HG03432 (cell line): ENCODE results near the gene PCDHGC4.

Source experiments
- ATAC-seq: cut with Tn5 transposase; IDR thresholded peaks from one replicate; pipeline ENCODE4 v1.9.1; 2021; ENCODE audit warnings: mild to moderate bottlenecking, moderate library complexity; ENCODE audit not compliant: unreplicated experiment

PCDHGC4 gene

GRCh38 chr5:141484641-141485311 is at the start of gene PCDHGC4:
Gene PCDHGC4, plus strand, starts transcription at chr5:141485030. Its CDS starts 144 bp downstream, at chr5:141485174.
- ATAC-seq, result peak; percentile 62

- no peak for ATAC-seq
These were observed 47.6 kb upstream of the PCDHGC4 start for GRCh38 chr5:141437221-141437620.

DNA sequence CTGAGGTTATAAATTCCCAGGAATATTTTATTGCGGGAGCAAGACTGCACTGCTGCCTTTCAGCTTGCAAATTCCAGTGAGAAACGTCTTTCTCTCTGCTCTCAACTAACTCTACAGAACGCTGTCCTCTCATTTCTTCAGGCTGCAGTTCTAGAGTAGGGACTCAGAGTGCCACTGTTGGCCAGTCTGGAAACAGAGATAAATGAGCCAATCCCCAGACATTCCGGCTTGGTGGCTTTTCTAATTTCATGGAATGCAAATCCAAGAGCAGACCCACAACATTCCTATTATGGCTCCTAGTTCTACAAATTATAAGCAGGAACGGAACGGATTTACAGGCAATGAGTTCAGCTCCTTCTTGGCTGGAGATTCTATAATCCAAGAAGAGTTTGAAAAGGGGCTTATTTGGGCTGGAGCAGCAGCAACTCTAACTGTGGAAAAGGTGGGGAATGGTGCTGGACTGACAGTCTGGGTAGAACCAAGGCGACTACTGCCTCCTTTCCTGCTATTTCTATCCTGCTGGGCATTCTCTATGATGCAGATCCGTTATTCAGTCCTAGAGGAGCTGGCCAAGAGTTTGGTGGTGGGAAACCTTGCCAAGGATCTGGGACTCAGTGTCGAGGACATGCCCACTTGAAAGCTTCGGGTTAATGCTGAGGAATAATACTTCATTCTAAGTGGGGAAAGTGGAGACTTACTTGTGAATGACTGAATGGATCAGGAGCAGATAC is 45.3 kb upstream of the PCDHGC4 start:
- ATAC-seq, result no peak

- no peak for ATAC-seq
These were observed 44.5 kb upstream of the PCDHGC4 start for GRCh38 chr5:141440341-141440740.

GRCh38 chr5:141441571-141442170 is 43.2 kb upstream of the PCDHGC4 start:
- no peak for ATAC-seq

DNA sequence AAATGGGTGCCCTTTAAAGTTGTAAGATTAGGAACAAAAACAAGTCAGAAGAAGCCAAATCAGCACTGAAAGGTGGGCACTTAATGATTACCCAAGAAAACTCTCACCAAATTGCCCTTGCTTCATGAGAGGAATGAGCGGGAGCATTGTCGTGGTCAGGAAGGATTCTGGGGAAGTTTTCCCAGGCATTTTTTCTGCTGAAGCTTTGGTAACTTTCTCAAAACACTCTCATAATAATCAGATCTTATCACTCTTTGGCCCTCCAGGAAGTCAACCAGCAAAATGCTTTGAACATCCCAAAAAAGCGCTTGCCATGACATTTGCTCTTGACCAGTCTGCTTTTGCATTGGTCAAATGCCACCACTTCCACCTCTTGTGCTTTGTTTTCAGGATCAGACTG is 19.5 kb upstream of the PCDHGC4 start:
- no peak for ATAC-seq

DNA sequence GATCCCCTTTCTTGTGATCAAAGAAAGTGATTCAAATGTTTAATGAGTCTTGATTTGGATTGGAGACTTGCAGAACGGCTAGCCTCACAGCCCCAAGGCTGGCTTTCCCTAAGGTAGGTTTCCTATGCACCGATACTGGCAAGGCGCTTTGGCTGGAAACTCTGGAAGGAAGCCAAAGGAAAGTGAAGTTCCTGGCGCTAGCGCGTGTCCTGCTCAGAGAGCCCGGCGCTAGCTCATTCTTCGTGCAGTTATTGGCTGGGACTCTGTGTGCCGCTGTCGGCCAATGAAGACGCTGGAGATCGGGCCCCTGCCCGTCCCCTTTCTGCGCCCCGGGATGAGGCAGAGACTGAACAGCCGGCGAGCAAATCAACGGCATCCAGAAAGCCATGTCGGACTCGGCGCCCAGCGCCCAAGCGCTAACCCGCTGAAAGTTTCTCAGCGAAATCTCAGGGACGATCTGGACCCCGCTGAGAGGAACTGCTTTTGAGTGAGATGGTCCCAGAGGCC is 9.2 kb upstream of the PCDHGC4 start, which contains the start of gene PCDHGC3:
TSS of gene PCDHGC3 (plus strand) at position 342 of the 507 bp plus-strand sequence. CDS start at position 493, 151 bp downstream.
- ATAC-seq, result peak; percentile 98

GRCh38 chr5:141476132-141476911 is 8.5 kb upstream of the PCDHGC4 start:
- peak; percentile 30 for ATAC-seq

DNA sequence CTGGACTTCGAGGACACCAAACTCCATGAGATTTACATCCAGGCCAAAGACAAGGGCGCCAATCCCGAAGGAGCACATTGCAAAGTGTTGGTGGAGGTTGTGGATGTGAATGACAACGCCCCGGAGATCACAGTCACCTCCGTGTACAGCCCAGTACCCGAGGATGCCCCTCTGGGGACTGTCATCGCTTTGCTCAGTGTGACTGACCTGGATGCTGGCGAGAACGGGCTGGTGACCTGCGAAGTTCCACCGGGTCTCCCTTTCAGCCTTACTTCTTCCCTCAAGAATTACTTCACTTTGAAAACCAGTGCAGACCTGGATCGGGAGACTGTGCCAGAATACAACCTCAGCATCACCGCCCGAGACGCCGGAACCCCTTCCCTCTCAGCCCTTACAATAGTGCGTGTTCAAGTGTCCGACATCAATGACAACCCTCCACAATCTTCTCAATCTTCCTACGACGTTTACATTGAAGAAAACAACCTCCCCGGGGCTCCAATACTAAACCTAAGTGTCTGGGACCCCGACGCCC is 7.7 kb upstream of the PCDHGC4 start:
- no peak for ATAC-seq

DNA sequence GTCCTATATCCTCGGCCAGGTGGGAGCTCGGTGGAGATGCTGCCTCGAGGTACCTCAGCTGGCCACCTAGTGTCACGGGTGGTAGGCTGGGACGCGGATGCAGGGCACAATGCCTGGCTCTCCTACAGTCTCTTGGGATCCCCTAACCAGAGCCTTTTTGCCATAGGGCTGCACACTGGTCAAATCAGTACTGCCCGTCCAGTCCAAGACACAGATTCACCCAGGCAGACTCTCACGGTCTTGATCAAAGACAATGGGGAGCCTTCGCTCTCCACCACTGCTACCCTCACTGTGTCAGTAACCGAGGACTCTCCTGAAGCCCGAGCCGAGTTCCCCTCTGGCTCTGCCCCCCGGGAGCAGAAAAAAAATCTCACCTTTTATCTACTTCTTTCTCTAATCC is 7.0 kb upstream of the PCDHGC4 start:
- no peak for ATAC-seq

- ATAC-seq, result no peak
These were observed 6.4 kb upstream of the PCDHGC4 start for GRCh38 chr5:141478321-141478945.

DNA sequence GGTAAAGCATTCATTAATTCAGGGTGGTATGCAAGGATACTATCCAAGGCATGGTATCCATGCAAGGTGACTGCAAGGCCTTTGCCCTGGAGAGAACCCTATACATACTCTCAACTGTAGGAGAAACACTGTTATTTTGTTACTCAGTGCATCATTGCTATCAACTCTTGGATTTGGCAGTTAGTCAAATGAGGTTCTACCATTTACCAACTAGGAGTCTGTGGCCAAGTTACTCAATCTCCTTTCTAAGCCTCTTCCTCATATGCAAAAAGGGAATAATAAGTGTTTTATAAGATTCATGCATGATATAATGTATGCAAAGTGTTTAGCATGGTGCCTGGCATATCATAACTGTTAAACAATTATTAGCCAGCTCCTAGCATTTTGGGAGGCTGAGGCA is 5.1 kb upstream of the PCDHGC4 start:
- ATAC-seq, result no peak

GRCh38 chr5:141483902-141484301 is 928 bp upstream of the PCDHGC4 start:
- no peak for ATAC-seq

GRCh38 chr5:141484310-141484640 is 555 bp upstream of the PCDHGC4 start:
- no peak for ATAC-seq

DNA sequence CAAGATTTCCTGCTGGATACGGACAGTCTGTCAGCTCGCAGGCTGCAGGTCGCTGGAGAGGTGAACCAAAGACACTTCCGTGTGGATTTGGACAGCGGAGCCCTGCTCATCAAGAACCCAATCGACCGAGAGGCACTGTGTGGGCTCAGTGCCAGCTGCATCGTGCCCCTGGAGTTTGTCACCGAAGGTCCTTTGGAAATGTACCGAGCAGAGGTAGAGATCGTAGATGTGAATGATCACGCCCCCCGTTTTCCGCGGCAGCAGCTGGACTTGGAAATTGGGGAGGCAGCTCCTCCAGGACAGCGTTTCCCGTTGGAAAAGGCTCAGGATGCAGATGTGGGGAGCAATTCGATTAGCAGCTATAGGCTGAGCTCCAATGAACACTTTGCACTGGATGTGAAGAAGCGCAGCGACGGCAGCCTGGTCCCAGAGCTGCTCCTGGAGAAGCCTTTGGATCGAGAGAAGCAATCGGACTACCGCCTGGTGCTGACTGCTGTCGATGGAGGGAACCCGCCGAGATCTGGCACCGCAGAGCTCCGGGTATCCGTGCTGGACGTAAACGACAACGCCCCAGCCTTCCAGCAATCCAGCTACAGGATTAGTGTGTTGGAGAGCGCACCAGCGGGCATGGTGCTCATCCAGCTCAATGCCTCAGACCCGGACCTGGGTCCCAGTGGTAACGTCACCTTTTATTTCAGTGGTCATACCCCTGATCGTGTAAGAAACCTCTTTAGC is 658 bp downstream of the PCDHGC4 start:
- ATAC-seq, result peak; percentile 14

GRCh38 chr5:141486091-141486490 is 1.3 kb downstream of the PCDHGC4 start:
- ATAC-seq, result no peak

DNA sequence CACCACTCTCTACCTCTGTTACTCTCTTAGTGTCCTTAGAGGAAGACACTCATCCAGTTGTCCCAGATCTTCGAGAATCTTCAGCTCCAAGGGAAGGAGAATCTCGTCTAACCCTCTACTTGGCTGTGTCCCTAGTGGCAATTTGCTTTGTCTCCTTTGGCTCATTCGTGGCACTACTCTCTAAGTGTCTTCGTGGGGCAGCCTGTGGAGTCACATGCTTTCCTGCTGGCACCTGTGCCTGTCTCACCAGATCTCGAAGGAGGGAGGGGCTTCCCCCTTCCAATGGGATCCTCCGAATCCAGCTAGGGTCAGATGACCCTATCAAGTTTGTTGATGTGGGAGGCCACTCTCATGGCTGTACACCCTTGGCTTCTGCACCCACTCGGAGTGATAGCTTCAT is 2.3 kb downstream of the PCDHGC4 start:
- no peak for ATAC-seq

DNA sequence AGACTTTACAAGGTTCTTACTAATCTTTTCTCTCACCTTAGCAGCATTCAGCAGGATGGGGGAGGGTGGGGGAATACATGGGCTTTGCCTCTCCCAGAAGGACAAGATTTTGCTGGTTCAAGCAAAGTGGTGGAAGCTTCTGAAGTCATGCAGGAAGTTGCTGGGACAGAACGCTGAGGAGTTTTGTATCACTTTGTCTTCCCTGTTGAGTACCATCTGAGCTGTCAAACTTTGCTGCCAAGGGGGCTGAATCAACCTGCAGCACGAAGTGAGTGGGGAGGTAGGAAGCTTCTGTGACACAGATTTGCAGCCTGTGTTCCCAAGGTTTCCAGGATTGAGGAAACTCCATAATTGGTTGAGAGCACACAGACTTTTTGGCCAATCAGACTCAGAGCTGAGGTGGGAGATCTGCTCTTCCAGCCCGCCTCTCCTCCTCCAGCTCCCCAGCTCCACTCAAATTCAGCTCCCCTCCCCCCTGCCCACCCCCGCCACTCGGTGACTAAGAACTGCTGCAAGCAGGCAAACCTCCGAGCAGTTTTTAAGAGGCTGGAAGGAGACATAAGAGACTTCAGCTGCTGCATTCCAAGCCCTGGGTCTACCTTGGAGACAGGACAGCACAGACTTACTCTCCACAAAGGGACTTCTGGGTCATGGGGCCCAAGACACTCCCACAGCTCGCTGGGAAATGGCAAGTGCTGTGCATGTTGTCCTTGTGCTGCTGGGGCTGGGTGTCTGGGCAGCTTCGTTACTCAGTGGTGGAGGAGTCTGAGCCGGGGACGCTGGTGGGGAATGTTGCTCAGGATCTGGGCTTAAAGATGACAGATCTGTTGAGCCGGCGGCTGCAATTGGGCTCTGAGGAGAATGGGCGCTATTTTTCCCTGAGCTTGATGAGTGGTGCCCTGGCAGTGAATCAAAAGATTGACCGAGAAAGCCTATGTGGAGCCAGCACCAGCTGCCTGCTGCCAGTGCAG is 4.0 kb downstream of the PCDHGC4 start, which contains the start of gene PCDHGC5:
TSS of gene PCDHGC5 (plus strand) at position 491 of the 971 bp plus-strand sequence. CDS start at position 651, 160 bp downstream.
- ATAC-seq, result no peak
